Neuronal stem cell (in vitro differentiated cells): Measurements from ENCODE around the gene ACSL6.

Experiments used
- DNase-seq: peaks from one replicate; pipeline ENCODE4 v3.0.0-alpha.2; 2013; ENCODE audit warnings: low spot score
- H2AFZ ChIP-seq: one replicate; pipeline ENCODE4 v1.6.1; 2013; ENCODE audit warnings: mild to moderate bottlenecking, low read length, inconsistent platforms
- H2AK5ac ChIP-seq: 2 replicates; pipeline ENCODE4 v1.6.1; 2013; ENCODE audit warnings: low read depth, mild to moderate bottlenecking, inconsistent platforms, low read length, moderate library complexity, mixed read lengths
- H2BK120ac ChIP-seq: 2 replicates; pipeline ENCODE4 v1.6.1; 2013; ENCODE audit warnings: low read depth, mild to moderate bottlenecking, inconsistent platforms, low read length, moderate library complexity, mixed read lengths
- H2BK12ac ChIP-seq: one replicate; pipeline ENCODE4 v1.6.1; 2013; ENCODE audit warnings: low read length, inconsistent platforms
- H2BK15ac ChIP-seq: 2 replicates; pipeline ENCODE4 v1.6.1; 2013; ENCODE audit warnings: mild to moderate bottlenecking, low read length, inconsistent platforms, mixed read lengths
- H2BK5ac ChIP-seq: one replicate; pipeline ENCODE4 v1.6.1; 2013; ENCODE audit warnings: inconsistent platforms, mild to moderate bottlenecking, low read length, moderate library complexity
- H3K14ac ChIP-seq: one replicate; pipeline ENCODE4 v1.6.1; 2013; ENCODE audit warnings: low read length, inconsistent platforms
- H3K18ac ChIP-seq: 2 replicates; pipeline ENCODE4 v1.6.1; 2013; ENCODE audit warnings: low read length, inconsistent platforms
- H3K23ac ChIP-seq: 2 replicates; pipeline ENCODE4 v1.6.1; 2013; ENCODE audit warnings: low read depth, mild to moderate bottlenecking, mixed read lengths, low read length, inconsistent platforms; ENCODE audit not compliant: poor library complexity
- H3K27ac ChIP-seq: replicated peaks from 3 replicates; pipeline ENCODE4 v1.5.1; 2013; ENCODE audit warnings: low read length, inconsistent platforms
- H3K27me3 ChIP-seq, 3 experiments: 2 replicates each; pipeline ENCODE4 v1.6.1; 2013; ENCODE audit warnings: low read length in 3 of 3, mild to moderate bottlenecking in 2 of 3, inconsistent platforms in 1 of 3, low read depth in 1 of 3, mixed read lengths in 1 of 3, moderate library complexity in 1 of 3; ENCODE audit not compliant: control insufficient read depth in 3 of 3, insufficient read depth in 3 of 3
- H3K36me3 ChIP-seq, 2 donors: replicated peaks in 1 of 2; 2 replicates each; pipeline ENCODE4 v1.6.1; 2013; ENCODE audit warnings: low read length in 2 of 2; ENCODE audit not compliant: control insufficient read depth in 2 of 2, insufficient read depth in 2 of 2
- H3K4ac ChIP-seq: 2 replicates; pipeline ENCODE4 v1.6.1; 2013; ENCODE audit warnings: inconsistent platforms, mild to moderate bottlenecking, low read length, moderate library complexity
- H3K4me1 ChIP-seq, 2 donors: 1 replicate in 1 of 2; 2 replicates in 1 of 2; pipeline ENCODE4 v1.6.1; 2013; ENCODE audit warnings: low read length in 2 of 2, low read depth in 1 of 2; ENCODE audit not compliant: control insufficient read depth in 2 of 2, insufficient read depth in 1 of 2
- H3K4me2 ChIP-seq: one replicate; pipeline ENCODE4 v1.6.1; 2013; ENCODE audit warnings: mild to moderate bottlenecking, low read length, inconsistent platforms; ENCODE audit not compliant: insufficient read depth, poor library complexity, severe bottlenecking
- H3K4me3 ChIP-seq, 2 donors: 2 replicates each; pipeline ENCODE4 v1.5.1; 2013; ENCODE audit warnings: low read length in 2 of 2, mild to moderate bottlenecking in 2 of 2, inconsistent platforms in 1 of 2, moderate library complexity in 1 of 2
- H3K79me1 ChIP-seq: one replicate; pipeline ENCODE4 v1.6.1; 2013; ENCODE audit warnings: low read depth, mild to moderate bottlenecking, inconsistent platforms, low read length, moderate library complexity
- H3K9ac ChIP-seq: one replicate; pipeline ENCODE4 v1.6.1; 2013; ENCODE audit warnings: mild to moderate bottlenecking, low read depth, low read length, inconsistent platforms; ENCODE audit not compliant: poor library complexity
- H3K9me3 ChIP-seq, 2 donors: replicated peaks in 1 of 2; 2 replicates each; pipeline versions ENCODE3 to v1.6.1; 2013; ENCODE audit warnings: low read length in 2 of 2, mild to moderate bottlenecking in 2 of 2, inconsistent platforms in 1 of 2, low read depth in 1 of 2, mixed read lengths in 1 of 2, moderate library complexity in 1 of 2; ENCODE audit not compliant: control insufficient read depth in 2 of 2, insufficient read depth in 1 of 2
- H4K8ac ChIP-seq: one replicate; pipeline ENCODE4 v1.6.1; 2013; ENCODE audit warnings: low read depth, mild to moderate bottlenecking, inconsistent platforms, low read length, moderate library complexity
- H4K91ac ChIP-seq: one replicate; pipeline ENCODE4 v1.6.1; 2013; ENCODE audit warnings: low read length, low read depth, mild to moderate bottlenecking, inconsistent platforms; ENCODE audit not compliant: poor library complexity
- WGBS, 2 donors: extraction: QIAGEN DNeasy Blood & Tissue Kit; methylation state at CpG; one replicate each; pipeline ENCODE4 v1.1.7; 2013; ENCODE audit warnings: missing lambda C conversion rate in 2 of 2, mixed read lengths in 1 of 2; ENCODE audit not compliant: insufficient read length in 2 of 2, insufficient replicate concordance in 1 of 2; ENCODE audit errors: extremely low coverage in 2 of 2; 5-methylcytosine and 5-hydroxymethylcytosine counted together

ACSL6 gene

DNA sequence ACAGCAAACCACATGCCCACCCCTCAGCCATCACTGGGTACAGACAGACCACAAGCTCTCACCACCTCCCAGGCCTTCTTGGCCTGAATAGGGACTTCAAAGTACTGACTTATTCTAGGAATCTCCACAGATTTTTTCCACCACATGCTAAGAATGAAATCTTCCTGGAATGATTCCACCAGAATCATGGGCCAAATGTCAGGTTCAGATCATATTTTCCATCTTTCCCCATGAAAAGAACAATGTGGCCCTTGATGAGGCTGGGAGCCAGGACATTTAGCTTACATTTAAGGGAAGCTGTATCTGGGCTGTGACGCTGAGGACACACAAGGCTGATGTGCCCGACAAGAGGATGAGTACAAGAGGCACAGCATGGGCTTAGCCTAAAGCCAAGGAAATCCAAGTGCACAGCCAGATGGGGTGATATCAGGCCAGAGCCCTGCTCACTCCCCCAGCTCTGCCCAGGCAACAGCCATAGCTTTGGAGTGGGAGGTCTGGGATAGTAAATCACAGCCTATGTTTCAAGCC, 28.1 kb downstream of the ACSL6 start:
- no peak overlapping the region for H3K4me3 ChIP-seq
- H3K4ac ChIP-seq, result no peak overlapping the region
- H2BK15ac ChIP-seq, result no peak overlapping the region
- H4K8ac ChIP-seq, result no peak overlapping the region
- H3K36me3 ChIP-seq, result no peaks in the 10 kb centered on the region
- H2BK12ac ChIP-seq, result no peak overlapping the region
- no peak for DNase-seq
- peak overlapping the region; percentile 72 for H3K14ac ChIP-seq
- H3K79me1 ChIP-seq, result no peaks in the 10 kb centered on the region
- no peak overlapping the region for H3K18ac ChIP-seq
- WGBS, 2 donors, result no CpG with 5 or more reads among the region's 2 CpGs
- H3K9me3 ChIP-seq, result no peaks in the 10 kb centered on the region
- peaks cover 0 to 2% of the 10 kb centered on the region in 2 donors for H3K4me1 ChIP-seq
- H3K4me2 ChIP-seq, result no peak overlapping the region
- H2AFZ ChIP-seq, result no peak overlapping the region
- no peak overlapping the region for H3K9ac ChIP-seq
- H3K27me3 ChIP-seq, result no peaks in the 10 kb centered on the region
- H3K23ac ChIP-seq, result no peak overlapping the region
- no peak overlapping the region for H2BK120ac ChIP-seq
- no peak overlapping the region for H3K27ac ChIP-seq
- no peak overlapping the region for H2BK5ac ChIP-seq
- H4K91ac ChIP-seq, result no peak overlapping the region
- H2AK5ac ChIP-seq, result no peak overlapping the region

DNA sequence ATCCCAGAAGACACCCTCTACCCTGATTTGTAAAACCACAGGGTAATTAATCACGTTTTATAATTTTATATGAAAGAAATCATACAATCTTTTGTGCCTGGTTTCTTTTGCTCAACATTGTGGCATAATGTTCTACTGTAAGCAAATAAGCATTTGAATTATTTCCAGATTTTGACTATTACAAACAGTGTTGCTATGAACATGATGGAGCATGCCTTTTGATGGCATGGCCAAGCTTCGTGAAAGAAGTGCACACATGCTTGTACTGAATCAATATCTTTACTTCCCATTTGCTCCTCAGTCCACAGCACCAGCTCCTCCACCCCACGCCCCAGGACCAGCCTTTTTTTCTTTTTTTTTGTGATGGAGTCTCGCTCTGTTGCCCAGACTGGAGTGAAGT, 29.9 kb downstream of the ACSL6 start:
- no peak overlapping the region for H3K4ac ChIP-seq
- H2BK5ac ChIP-seq, result no peak overlapping the region
- no peaks in the 10 kb centered on the region for H3K9me3 ChIP-seq
- no peak overlapping the region for H3K18ac ChIP-seq
- H2AFZ ChIP-seq, result no peak overlapping the region
- DNase-seq, result no peak
- no peaks in the 10 kb centered on the region for H3K36me3 ChIP-seq
- no peak overlapping the region for H3K27ac ChIP-seq
- H3K9ac ChIP-seq, result no peak overlapping the region
- no peak overlapping the region for H4K8ac ChIP-seq
- H3K14ac ChIP-seq, result no peak overlapping the region
- H2BK15ac ChIP-seq, result no peak overlapping the region
- no peak overlapping the region for H3K23ac ChIP-seq
- WGBS, 2 donors, result no CpG with 5 or more reads among the region's 4 CpGs
- no peaks in the 10 kb centered on the region for H3K79me1 ChIP-seq
- no peak overlapping the region for H2AK5ac ChIP-seq
- peaks cover 0 to 2% of the 10 kb centered on the region in 2 donors for H3K4me1 ChIP-seq
- H3K4me3 ChIP-seq, result no peak overlapping the region
- no peak overlapping the region for H2BK12ac ChIP-seq
- no peak overlapping the region for H4K91ac ChIP-seq
- no peak overlapping the region for H2BK120ac ChIP-seq
- no peak overlapping the region for H3K4me2 ChIP-seq
- H3K27me3 ChIP-seq, result no peaks in the 10 kb centered on the region

DNA sequence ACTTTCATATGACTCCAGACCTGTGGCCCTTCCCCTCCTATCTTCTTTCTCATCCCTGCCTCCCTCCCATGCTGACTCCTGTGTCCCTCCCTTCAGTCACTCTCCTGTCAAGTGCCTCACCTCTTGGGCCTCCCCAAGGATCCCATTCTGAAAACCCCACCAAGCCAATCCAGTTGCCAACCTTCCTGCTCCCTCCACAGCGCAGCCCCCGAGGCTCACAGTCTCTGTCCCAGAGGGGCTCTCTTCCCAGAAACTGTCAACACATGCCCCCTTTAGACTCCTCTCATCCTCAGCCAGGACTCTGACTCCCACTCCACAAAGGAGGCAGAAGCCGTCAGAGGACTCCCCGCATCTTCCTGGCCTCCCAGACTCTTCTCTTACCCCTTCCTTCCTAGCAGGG, 30.8 kb downstream of the ACSL6 start:
- Histone ChIP-seq H3K79me1 (no peaks in the 10 kb centered on the region), H2BK5ac (no peak overlapping the region), H2AFZ (no peak overlapping the region), H3K9ac (no peak overlapping the region), H2BK12ac (no peak overlapping the region), H3K36me3 (no peaks in the 10 kb centered on the region), H3K27ac (no peak overlapping the region), H3K27me3 (no peaks in the 10 kb centered on the region), H3K9me3 (no peaks in the 10 kb centered on the region), H3K4ac (no peak overlapping the region), H2AK5ac (no peak overlapping the region), H3K4me3 (no peak overlapping the region), H3K18ac (no peak overlapping the region), H3K23ac (no peak overlapping the region), H2BK15ac (no peak overlapping the region), H3K4me1 (peaks cover 0 to 2% of the 10 kb centered on the region in 2 donors), H4K8ac (no peak overlapping the region), H3K4me2 (no peak overlapping the region), H3K14ac (no peak overlapping the region), H2BK120ac (no peak overlapping the region), H4K91ac (no peak overlapping the region)
- WGBS, 2 donors, result no CpG with 5 or more reads among the region's 4 CpGs
- no peak for DNase-seq

DNA sequence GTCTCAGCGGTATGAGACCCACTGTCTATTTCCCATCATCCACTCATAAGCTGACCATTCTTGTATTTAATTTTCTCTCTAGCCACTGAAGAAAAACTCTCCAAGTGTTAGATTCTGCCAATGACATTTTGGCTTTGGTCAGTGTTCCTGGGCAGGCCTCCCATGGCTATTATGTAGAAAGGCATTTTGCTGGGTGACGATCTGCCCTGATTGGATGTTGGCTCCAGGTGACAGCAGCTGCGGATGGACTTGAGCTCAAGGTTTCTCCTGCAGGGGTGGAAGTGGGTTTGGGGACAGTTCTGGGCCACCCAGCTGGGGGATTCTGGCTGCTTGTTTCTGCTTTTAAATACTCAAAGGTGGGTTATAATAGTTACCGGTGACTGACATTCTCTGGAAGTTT, 31.6 kb downstream of the ACSL6 start:
- Histone ChIP-seq H4K8ac (no peak overlapping the region), H2BK15ac (no peak overlapping the region), H3K9me3 (no peaks in the 10 kb centered on the region), H3K4ac (no peak overlapping the region), H3K27ac (no peak overlapping the region), H3K23ac (no peak overlapping the region), H3K36me3 (no peaks in the 10 kb centered on the region), H3K9ac (no peak overlapping the region), H3K4me3 (no peak overlapping the region), H3K18ac (no peak overlapping the region), H2BK5ac (no peak overlapping the region), H4K91ac (no peak overlapping the region), H2BK120ac (no peak overlapping the region), H2AK5ac (no peak overlapping the region), H3K4me1 (peaks cover 0 to 2% of the 10 kb centered on the region in 2 donors), H3K27me3 (no peaks in the 10 kb centered on the region), H3K4me2 (no peak overlapping the region), H3K14ac (no peak overlapping the region), H2AFZ (no peak overlapping the region), H3K79me1 (no peaks in the 10 kb centered on the region), H2BK12ac (no peak overlapping the region)
- no peak for DNase-seq
- WGBS, 2 donors, result no CpG with 5 or more reads among the region's 4 CpGs
